Right ventricle myocardium inferior (tissue), 1 donor: ENCODE results near the gene OPA1. TPM values are rescaled to one million over a fixed set of nuclear protein-coding genes. Genes with fewer than 3 reads are reported as not detected.

ENCODE experiments used
- ATAC-seq: fragments of 200-7000 bp; cut with Tn5 transposase; one replicate; pipeline ENCODE4 v1.9.1; 2020; ENCODE audit warnings: mild to moderate bottlenecking, moderate library complexity
- DNase-seq: peaks from one replicate; pipeline ENCODE4 v3.0.0; 2021; ENCODE audit errors: missing footprints
- intact Hi-C: fragments of 100-400 bp; cut with DNase I; formaldehyde crosslinking; loops from one replicate; pipeline ENCODE4 v1.11.0; 2022
- long read RNA-seq: library from polyadenylated mRNA; unstranded; transcript quantifications from one replicate; pipeline ENCODE4 v2.0.0, GENCODE V29; 2021
- total RNA-seq: library from RNA; stranded (reverse); fragmentation: NEBNext Ultra II Directional; extraction: Animal tissue kit (Norgen Biotek cat#: 25700); gene quantifications from one replicate; pipeline ENCODE4 v1.2.1, GENCODE V29; 2021
- donor health status: DM: no; HTN: yes; CAD: no; lungs with severe emphysema.

OPA1 gene
- total RNA-seq = 111 TPM
- long read RNA-seq, full-length matches to known transcripts = 48 of 54 reads
- long read RNA-seq, partial matches to known transcripts = 4 of 54 reads
- long read RNA-seq, other reads (novel, unspliced or antisense) = 2 of 54 reads

- intact Hi-C loops = no loop called here
- DNase-seq = peak; percentile 98
- ATAC-seq = peak; percentile 98
These were observed at the start of gene OPA1 for GRCh38 chr3:193592841-193593667. Gene OPA1 (plus strand): TSS chr3:193593208. CDS start chr3:193593378, 170 bp downstream.

DNA sequence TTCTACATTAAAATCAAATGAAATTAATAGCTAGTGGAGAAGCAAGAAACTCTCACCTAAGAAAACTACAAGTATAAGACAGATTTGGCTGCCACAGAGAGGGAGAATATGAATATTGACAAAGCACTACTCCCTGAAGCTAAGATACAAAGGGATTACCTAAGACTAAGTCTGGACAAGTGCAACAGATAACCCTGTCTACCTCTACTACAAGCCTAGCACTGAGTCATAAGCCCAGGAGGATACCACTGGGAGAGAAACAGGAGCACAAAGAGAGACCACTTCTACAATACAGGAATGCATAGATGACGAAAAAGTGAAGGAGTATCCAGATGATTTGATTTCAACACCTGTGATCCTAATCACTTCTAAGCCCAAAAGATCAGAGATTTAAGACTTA is 48.7 kb upstream of the OPA1 start:
- ATAC-seq = no peak
- intact Hi-C loops = no loop called here
- no peak for DNase-seq

DNA sequence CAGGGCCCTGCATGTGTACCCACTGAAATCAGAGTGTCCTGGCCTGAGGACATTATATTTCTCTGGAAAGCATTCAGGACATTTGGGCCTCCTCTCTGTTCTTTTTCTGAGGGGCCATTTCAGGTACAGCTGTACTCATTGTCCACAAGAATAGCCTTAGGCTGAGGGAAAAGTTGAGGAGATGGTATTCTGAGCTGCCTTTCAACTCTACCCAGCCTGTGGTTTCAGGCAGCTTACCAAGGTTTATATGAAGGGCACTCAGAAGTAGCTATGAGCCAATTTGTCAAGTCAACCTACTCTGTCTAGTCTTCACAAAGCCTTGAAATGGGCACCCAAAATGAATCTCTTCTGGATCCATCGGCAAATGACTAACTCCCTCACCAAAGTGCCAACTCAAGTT is 47.7 kb upstream of the OPA1 start:
- intact Hi-C loops = no loop called here
- ATAC-seq = no peak

DNA sequence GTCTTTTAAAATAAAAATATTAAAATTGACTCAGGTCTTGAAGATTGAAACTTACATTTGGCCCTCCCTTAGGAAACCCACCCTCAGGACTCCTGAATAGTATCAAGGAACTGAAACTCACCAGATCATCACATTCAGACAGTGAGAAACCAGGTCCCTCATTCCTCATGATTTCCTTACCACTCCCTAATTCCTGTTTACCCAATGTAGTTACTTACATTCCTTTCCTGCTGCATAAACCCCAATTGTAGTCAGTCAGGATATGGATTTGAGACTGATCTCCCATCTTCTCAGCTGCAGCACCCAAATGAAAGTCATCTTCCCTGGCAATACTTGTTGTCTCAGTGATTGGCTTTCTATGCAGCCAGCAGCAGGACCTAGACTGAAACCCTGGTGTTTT is 46.9 kb upstream of the OPA1 start:
- ATAC-seq = no peak
- intact Hi-C loops = no loop called here
- no peak for DNase-seq

More for the DNA sequence above, 47.7 kb upstream of the OPA1 start:
- DNase-seq = no peak

DNA sequence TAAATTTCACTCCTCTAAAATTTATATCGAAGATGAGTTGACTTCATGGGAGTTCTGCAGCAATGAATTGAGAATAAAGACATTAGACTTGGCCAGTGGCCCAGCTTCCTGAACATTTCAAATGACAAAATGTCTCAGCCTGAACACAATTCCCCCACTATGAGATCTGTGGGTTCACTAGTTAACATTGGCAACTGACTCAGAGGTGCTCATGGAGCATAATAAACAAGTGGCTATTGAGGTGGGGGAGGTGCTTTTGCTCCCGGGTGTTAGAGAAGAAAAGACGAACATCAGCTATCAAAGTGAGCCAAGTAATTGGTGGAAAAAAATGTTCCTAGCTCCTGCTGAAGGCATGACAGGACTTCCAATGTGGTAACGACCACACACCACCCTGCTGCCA is 44.6 kb upstream of the OPA1 start:
- ATAC-seq = no peak
- no peak for DNase-seq
- intact Hi-C loops = no loop called here

DNA sequence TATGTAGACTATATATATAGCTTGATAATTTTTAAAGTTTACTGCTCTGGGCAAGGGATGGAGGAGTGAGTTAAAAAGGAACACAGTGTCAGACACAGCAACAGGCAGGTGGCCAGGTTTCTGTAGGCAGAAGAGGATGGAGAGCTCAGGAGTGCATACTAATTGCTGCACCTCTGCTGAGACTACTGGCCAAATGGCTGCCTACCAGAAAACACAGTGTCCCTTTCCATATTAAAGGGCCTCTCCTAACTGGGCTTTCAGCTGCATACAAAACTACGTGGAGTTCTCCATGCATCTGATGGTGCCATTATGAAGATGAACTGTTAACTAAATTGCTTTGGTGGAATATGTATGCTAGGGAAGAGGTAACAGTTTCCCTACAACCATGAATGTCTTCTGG is 40.1 kb upstream of the OPA1 start:
- DNase-seq = no peak
- no peak for ATAC-seq
- intact Hi-C loops = no loop called here

- ATAC-seq (no peak), DNase-seq (no peak)
- intact Hi-C loops = no loop called here
These were observed 39.4 kb upstream of the OPA1 start for GRCh38 chr3:193553586-193553985.

DNA sequence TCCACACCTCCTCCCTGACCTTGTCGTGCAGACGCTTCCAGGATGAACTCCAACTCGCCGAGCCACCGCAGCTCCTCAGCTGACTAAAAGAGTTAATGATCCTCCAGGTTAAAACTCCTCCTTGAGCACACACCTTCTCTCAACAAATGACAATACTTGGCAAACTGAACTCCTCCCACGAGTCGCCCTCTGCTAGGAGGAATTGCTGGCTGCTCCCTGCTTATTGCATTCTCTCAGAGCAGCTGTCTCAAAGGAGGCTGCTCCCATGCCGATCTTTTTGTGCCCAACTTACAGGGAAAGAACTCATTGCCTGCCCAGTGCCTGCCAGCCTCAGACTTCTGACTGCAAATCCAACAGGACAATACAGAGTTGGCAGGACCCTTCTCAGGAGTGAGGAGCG is 38.2 kb upstream of the OPA1 start, which contains the start of gene ATP13A4:
ATP13A4 (minus strand) TSS at position 85 of the 400 bp plus-strand sequence. CDS start 96 bp downstream, outside the sequence.
- intact Hi-C loops = no loop called here
- DNase-seq = no peak
- ATAC-seq = no peak

DNA sequence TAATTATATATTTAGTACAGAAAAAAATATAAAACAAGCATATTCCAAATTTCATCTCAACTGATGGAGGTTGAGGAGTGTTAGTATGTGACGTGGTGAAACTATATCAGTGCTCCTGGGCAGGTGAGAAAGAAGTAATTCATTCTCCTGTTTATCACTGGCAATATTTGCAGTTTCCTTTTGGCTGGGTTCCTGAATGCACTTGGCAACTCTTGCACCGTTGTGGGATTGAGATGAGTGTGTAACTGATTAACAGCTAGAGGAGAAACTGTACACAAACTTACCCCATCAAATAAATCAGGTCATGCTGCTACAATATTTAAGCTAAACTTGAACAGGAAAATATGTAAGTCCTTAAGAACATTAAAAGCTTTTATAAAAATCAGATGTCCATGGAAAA is 36.2 kb upstream of the OPA1 start:
- intact Hi-C loops = no loop called here
- ATAC-seq (no peak), DNase-seq (no peak)

GRCh38 chr3:193559100-193559499 is 33.9 kb upstream of the OPA1 start:
- intact Hi-C loops = no loop called here
- DNase-seq (no peak), ATAC-seq (no peak)

GRCh38 chr3:193560091-193560490 is 32.9 kb upstream of the OPA1 start:
- DNase-seq (no peak), ATAC-seq (no peak)
- intact Hi-C loops = no loop called here

GRCh38 chr3:193560870-193561269 is 32.1 kb upstream of the OPA1 start:
- intact Hi-C loops = no loop called here
- DNase-seq = no peak
- peak; percentile 65 for ATAC-seq

- ATAC-seq (no peak), DNase-seq (no peak)
- intact Hi-C loops = no loop called here
These were observed 29.6 kb upstream of the OPA1 start for GRCh38 chr3:193563426-193563825.

- ATAC-seq (no peak), DNase-seq (no peak)
- intact Hi-C loops = no loop called here
These were observed 29.0 kb upstream of the OPA1 start for GRCh38 chr3:193564012-193564411.

GRCh38 chr3:193569119-193569518 is 23.9 kb upstream of the OPA1 start:
- intact Hi-C loops = no loop called here
- no peak for DNase-seq
- ATAC-seq = no peak

GRCh38 chr3:193572426-193572908 is 20.5 kb upstream of the OPA1 start:
- intact Hi-C loops = loop anchor here (2.0 to 10.0 kb wide), 4 partner anchors 112 to 1108 kb away; no protein-coding TSS in a partner anchor
- ATAC-seq = peak; percentile 72
- no peak for DNase-seq

DNA sequence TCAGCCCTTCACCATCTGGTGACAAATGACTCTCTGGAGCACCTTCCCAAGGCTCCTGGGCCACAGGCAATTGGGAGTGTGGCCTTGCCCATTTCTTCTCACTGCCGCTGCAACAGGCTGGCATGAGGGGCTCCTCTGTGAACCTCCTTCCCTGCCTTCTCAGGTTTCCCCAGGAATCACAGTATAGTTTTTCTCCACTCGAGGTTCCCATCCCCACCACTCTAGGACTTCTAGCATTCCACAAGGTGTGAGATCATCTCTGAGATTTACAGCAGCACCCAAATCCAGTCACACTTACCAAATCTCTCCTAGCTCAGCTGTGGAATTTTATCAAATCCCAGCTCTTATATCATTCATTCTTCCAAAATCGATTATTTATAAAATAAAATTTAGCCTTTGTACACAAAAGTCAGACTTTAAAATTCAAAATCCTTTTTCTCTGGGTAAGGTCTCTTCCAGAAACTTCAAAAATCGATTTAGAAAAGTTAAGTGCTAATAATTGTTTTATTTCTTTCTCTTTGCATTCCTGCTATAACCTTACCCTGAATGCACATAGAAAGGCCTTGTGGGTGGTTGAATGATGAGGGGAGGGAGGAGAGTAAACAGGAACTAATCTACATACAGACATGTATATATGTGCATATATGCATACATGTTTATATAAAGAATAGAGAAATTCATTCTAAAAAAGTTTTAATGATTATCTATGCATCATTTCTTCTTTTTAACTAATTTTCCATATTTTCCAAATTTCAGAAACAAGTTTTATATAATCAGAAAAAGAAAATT is 19.4 kb upstream of the OPA1 start:
- DNase-seq (no peak), ATAC-seq (no peak)
- intact Hi-C loops = loop anchor here (2.0 to 10.0 kb wide), 4 partner anchors 113 to 1109 kb away; no protein-coding TSS in a partner anchor

DNA sequence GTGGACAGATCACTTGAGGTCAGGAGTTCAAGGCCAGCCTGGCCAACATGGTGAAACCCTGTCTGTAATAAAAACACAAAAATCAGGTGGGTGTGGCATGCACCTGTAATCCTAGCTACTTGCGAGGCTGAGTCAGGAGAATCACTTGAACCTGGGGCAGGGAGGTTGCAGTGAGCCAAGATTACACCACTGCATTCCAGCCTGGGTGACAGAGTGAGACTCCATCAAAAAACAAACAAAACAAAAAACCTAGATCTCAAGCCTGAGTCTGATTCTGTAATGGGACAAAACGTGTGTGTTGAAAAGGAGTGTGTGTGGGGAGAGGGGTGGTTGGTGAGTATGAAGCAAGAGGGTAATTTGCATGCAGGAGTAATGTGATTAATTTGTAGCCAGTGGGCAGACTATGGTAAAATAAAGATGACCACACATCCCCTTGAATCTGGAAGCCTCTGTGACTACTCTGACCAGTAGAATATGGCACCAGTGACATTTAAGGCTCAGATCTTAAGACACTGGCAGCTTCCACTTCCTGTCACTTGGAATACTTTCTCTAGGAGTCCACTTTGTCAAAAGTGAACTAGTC is 18.4 kb upstream of the OPA1 start:
- intact Hi-C loops = loop anchor here (5.0 to 10.0 kb wide), 2 partner anchors 382 to 1110 kb away; no protein-coding TSS in a partner anchor
- no peak for DNase-seq
- ATAC-seq = no peak

DNA sequence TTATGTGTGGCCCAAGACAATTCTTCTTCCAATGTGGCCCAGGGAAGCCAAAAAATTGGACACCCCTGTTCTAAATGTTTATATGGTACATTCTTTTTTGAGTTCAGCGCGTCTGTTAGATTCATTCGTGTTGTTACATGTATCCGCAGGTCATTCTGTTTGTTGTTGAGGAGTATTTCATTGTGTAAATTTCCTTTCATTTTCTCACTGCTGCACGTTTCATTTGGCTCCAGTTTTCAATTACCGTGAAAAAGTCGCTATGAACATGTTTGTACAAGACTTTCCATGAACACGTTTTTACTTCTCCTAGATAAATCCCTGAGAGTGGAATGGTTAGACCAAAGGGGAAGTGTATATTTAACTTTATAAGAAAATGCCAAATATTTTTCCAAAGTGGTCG is 7.5 kb upstream of the OPA1 start:
- no peak for DNase-seq
- ATAC-seq = no peak
- intact Hi-C loops = no loop called here
